ENCODE measurements around the gene MDFI.

MDFI gene

DNA sequence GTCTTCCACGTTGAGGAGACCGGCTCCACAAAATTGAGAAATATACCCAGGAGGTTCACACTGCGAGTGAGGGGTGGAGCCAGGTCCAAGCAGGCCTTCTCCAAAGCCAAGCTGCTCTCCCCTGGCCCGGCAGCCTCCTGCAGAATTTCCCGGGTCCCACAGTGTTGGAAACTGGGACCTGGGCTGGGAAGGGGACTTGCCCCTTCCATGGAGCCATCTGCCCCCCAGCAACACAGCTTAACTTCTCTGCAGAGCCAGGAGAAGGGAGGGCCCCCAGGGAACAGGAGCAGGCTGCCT is 35.4 kb downstream of the MDFI start:
- no peak for DNase-seq

DNA sequence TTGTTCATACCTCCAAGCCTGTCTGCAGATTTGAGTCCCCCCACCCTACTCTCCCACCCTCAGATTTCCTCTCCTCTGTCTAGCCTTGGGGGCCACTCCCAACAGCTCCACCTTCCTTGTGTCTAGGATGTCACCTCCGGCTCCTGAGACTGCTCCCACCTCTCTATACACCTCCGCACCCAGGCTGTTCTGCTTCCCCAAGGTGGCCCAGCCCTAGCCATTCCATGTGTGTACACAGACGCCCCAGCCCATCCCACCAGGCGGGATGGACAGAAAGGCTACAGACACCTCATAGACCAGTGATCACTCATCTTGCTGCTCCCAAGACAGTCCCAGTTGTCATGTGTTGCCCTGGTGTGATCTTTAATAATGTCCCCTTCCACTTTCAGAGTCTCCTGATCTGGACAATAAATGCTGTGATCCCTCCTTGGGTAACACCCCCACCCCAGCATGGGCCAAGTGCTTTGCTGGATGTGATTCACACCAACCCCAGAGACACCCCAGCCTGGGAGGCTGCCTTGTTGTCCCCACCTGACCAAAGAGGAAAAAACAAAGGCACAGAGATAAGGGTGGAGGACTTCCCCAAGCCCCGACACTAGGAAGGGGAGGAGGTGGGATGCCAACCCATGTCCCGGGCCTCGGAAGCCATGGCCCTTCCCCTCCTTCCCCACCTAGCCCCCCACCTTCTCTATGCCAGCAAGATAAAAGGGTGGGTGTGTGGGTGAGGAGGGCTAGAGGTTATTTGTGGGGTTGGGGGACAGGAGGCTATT is 36.1 kb downstream of the MDFI start:
- DNase-seq = no peak

DNA sequence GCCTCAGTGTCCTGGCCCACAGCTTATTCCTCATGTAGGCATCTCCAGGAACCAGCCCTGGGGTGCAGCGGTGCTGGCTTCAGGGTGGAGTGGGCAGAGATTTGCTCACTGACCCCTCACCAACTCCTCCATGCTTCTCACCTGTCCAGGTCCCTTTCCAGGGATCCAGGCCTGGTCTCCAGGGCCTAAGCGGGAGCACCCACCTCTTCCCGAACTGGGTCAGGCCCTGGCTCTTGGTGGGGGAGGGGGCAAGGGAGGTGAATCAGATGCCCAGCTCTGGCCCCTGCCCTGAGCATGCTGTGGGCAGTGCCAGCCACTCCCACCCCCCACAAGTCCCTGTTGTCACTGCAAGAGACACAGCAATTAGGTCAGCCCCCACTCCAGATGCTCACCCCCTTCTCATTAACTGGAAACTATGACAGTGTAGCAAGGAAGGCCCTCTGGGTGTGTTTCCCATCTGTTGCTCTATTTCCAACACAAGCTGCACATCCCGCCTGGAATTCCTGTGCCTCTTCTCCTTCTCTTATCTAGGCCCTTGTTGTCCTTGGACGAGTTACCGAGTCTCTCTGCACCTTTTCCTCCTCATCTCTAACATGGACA is 37.0 kb downstream of the MDFI start:
- no peak for DNase-seq

DNA sequence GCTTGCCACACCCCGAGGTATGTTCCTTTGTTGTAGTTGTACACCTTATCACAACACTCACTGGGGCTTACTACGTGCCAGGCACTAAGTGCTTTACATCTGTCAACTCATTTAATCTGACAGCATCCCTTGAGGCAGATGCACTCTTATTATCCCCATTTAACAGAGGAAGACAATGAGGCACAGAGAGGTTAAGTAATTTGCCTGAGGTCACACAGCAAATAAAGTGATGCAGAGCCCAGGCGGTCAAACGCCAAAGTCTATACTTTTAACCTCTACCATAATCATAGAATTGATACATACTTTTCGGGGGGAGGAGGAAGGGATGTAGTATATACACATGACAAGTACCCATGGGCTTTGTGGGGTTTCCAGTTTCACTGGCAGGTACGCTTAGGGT is 37.7 kb downstream of the MDFI start:
- DNase-seq = no peak

DNA sequence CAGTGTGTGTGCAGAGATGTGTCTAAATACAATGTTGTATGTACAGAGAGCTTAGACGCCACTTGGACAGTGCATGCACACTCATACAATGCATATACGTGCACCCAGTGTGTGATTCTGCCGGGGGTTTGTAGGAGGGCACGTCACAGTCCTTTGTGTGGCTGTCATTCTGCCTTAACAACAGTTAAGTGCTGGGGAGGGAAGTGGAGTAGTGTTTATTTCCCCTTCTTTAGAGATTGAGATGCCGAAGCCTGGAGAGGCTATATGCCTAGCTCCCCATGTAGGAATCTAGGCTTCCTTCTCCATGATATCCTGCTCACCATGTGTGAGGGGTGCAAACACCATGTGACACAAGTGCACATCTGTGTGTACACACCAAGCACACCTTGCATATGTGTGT is 38.2 kb downstream of the MDFI start:
- DNase-seq = no peak

DNA sequence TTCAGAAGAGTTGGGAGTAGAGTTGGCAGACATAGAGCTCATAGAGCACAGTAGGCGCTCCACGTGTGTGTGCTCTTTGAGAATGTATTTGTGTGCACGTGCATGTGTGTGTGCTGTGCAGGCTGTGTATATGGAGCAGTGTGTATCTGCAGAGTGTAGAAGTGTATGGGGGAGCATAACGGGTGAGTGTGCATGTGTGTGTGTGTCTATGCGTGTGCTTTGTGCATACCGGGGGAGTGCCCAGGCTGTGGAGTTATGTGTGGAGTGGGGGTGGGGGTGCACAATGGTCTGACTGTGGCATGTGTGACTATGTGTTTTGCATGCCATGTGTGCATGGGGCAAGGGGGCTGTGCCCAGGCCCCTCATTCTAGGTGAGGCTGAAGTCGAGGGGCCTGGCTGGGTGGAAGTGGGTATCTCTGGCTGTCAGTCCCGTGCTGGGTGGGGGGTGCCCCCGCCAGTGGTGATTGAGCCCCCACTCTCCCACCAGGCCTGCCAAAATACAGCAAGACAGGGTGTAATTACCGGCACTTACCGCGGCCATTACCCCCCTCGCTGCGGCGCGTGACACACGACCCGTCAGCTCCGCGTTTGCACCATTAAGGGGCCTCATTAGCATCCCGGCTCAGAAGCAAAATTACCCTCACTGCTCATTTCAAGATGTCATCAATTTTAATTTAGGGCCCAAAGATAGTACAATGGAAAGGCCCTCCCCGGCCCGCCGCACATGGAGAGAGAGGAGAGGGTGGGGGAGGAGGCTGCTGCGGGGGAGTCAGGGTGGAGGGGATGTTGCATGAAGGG is 39.1 kb downstream of the MDFI start:
- no peak for DNase-seq

DNA sequence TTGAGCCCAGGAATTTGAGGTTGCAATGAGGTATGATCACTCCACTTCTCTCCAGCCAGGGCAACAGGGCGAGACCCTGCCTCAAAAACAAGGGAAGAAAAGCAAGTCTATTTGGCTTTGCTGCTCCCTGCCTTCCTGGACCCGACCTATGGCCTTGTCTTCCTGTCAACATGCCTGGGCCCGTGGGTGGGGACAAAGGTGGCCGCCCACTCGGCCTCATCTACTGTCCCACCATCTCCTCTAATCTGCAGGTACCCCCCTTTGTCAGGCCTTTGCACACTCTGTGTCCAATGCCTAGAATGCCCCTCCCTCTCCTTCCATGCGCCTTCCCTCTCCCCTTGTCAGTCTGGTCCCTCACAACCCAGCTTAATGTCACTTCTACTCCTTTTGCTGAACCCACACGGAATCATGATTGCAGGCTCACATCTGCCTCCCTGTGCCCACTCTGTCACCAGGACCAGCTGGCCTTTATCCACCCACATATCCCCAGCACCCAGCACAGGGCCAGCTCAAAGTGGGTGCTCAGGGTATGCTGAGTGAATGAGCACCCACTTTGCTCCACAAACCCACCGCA is 40.3 kb downstream of the MDFI start:
- DNase-seq = no peak

DNA sequence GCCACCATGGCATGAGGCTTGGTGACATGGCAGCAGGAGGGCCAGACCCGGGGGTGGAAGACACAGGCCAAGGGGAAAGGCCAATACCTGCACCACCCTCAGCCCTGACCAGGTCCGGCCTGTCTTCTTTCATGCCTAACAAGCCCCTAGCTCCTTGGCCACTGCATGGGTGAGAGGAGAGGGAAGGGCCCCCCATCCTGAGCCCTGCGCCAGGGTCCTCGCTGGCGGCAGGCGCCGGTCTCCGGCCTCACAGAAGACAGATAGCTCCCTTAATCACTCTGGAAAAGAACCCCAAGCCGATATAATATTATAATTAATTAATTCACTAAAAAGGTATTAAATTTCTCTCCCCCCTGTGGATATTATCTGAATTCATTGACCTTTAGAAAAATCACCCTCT is 41.4 kb downstream of the MDFI start:
- no peak for DNase-seq

DNA sequence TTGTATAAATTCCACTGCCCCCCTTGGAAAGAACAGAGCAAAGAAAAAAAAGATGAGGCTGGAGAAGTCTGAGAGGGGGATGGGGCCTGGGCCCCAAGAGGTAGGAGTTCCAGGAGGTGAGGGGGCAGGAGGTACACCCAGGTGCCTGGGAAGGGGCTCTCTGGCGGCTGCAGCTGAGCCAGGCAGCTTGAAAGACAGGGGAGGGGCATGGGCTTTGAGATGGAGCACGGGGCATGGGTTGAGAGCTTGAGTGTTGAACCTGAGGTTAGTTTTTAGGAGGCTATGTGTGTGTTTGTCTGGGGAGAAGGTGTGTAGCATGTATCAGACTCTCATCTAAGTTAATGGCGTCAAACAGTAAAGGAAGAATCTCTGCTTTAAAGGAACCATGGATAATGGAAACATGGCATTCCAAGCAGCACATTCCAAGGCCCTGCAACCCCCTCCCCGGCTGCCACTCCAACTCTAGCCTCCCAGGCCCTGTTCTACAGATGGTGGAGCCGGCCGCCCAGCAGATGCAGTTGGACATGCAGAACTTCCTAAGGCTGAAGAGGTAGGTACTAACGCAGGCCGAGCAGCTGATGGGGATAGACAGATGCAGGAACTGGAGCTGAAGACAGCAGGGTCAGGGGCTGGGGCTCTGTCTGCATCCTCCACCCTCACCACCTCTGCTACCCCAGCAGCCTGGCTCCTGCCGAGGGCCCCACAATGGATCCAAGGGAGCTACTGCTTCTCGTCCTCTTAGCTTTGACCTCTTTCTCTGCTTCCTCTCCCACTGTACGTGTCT is 42.1 kb downstream of the MDFI start:
- no peak for DNase-seq

DNA sequence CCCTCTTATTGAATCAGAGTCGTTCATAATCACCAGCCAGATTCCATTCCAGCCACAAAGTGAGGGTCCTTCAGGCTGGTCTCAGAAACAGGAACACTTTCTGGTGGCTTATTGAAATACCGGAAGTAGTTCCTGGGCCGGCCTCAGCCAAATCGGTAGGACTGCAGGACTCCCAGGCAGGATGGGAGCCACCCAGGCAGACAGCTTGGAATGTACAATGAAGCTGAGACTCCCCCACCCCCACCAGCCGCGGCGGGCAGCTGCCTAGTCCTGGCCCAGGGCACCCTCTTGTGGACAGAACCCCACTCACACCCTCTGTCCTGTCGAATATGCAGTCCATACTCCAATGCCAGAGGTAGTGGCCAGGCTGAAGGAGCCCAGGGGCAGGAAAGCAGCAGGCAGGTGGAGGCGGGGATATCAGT is 43.8 kb downstream of the MDFI start:
- peak; percentile 93 for DNase-seq

DNA sequence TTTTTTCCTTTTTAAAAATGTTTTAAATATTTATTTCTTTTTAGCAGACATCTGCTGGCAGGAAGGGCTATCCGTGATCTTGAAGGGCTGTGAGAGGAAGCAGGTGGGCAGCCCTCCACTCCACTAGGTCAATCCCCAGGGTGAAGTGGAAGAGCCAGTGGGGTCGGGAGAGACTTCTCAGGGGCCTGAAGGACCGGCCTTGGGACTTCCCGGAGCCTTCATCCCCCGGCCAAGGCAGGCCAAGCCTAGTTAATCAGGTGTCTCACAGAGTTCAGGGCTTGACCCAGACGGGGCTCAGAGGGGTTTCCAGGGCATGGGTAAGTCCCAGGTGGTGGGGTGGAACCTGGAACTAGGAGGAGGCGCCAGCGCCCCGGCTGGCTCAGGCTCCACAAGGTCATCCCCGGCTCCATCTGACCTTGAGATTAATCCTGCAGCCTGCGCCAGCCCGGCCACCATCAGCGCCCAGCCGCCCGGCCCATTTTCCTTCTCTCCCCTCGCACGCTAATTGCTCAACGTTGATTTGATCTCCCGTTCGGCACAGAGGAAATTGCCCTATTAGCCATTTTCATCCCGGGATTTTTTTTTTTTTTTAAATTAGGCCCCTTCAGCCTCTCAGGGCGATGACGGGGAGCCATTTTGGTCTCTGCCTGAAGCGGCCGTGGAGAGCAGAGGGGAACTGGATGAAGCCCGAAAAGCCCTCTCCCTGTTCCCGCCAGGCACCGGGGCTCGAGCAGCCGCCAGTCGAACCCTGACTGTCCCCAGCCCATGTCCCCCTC is 44.4 kb downstream of the MDFI start:
- DNase-seq = no peak

DNA sequence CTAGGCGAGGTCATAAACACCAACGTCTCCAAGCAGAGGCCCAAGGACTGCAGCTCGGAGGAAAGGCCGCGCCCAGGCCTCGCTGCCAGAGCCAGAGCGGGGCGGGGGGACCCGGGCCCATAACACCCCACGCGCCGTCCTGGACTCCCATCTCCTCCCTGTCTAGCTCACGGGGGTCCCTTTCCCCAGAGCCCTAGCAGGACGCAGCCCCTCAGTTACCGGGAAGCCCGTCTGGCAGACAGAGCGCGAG is 44.9 kb downstream of the MDFI start:
- no peak for DNase-seq

DNA sequence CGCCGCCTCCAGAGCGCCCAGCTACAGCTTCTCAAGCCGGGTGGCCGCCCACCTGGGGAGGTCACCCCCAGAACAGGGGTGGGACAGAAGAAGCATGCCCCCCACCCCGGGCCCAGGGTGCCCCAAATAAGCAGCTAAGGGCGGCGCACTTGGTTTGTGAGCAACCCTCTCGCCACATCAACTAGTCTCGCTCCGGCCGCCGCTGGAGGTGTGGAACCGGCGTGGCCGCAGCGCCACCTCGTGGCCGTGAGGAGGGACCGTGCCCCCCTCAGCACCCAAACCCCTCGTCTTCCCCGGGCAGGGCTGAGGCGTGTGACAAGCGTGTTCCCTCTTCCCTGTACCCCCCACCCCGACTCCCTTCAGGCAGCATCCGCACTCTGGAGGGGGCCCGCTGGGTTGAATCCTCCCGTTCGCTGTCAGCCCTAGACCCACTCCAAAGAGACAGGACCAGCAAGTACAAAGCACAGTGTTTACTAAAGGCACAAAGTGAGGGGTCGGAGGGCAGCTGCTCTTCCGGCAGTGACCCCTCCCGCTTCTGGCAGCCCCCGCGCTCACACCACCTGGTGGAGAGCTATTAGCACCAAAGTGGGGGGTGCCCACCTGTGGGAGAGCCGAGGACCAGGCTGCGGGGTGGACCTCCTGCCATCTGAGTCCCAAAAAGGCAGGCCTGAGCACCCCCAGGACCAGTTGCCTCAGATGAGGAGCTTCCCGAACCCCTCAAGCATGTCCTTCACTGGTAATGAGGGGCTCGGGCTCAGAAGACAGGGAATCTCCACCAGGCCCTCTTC is 45.4 kb downstream of the MDFI start:
- peak; percentile 71 for DNase-seq

DNA sequence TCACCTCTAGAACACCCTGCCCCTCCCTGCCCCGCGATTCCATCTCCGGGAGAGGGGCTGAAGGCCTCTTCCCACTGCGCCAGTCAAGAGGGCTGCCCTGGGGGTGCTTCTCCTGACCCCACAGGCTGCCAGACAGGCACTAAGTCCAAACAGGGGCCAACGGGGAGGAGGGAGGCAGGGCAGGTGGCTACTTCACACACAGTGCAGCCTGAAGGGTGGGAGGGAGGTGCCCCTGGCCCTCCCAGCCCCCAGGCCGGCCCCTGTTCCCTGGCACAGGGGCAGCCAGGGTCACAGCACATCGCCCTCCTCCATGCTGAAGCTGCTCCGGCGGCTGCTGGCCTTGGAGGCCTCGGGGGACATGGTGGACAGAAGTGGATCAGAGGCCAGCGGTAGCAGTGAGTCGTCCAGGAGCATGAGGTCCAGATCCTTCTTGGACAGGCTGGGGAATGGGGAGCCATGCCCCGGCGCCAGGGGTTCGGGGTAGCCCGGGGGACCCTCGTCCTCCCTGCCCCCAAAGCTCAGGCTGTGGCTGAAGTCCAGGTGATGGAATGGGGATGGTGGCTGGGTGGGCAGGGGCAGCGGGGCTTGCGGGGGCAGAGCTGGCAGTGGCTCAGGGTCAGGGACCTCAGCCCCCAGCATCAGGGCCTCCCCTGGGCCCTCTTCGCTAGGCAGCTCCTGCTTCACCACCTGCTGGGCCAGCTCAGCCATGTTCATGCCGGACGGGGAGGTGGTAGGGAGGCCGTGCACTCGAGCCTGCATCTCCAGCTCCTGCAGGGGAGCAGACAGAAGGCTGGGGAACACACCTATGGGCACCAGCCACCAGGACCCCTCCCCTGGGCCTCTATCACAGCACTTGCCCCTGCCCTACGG is 46.3 kb downstream of the MDFI start:
- DNase-seq = no peak

DNA sequence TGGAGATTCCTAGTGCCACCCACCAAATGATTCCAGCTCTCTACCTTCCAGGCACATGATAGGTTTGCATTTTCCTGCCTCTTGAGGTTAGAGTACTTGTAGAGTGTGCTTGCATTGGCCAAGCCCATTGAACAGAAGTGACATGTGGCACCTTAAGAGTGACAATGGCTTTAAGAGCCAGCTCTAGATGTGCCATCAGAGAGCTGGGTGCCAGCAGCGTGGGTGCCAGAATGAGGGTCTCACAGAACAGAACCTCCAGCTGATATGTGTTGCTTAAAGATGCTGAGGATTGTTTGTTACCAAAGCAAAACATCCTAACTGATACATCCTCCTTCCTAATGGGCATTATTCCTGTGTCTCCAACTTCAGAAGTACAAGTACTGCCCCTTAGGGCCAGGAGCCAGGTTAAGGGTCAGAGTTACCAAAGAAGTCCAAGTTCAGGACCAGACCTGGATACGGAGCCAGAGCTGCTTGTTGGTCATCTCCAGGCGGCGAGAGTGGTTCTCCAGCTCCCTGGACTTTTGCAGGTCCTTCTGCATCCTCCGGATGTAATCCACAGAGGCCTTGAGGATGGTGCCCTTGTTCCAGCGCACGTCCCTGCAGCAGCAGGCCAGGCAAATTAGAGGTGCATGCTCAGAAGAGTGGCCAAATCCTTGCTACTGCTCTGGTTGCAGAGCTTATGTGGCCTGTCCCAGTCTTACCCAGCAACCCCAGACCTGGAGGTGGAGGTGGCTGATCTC is 47.5 kb downstream of the MDFI start:
- no peak for DNase-seq

DNA sequence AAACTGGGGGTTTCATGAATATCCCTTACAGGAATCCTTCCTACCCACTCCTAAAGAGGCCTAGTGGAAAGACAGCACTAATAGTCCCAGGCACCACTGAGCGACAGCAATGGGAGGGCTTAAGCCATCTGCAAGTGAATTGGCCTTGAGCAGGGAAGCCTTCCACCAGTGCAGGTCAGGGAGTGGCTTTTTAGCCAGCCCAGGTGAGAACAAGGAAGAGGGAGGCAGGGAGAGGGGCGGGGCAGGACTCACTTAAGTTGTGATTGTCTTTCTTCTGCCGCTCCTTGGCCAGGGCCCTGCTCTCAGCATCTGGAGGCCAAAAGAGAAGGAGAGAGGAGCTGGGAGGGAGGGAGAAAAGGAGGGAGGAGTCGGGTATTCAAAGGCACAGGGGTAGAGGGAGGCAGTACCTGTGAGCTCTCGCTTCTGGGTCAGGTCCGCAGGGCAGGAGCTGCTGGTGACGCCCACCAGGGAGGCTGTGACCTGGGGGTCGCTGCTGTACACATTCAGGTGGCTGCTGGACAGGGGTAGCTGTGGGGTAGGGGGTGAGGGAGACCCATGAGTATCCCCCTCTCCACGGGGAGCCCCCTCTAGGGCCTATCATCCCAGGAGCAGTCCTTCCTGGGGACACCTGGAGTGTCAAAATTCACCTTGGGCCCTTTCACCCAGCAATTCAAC is 49.4 kb downstream of the MDFI start:
- no peak for DNase-seq

DNA sequence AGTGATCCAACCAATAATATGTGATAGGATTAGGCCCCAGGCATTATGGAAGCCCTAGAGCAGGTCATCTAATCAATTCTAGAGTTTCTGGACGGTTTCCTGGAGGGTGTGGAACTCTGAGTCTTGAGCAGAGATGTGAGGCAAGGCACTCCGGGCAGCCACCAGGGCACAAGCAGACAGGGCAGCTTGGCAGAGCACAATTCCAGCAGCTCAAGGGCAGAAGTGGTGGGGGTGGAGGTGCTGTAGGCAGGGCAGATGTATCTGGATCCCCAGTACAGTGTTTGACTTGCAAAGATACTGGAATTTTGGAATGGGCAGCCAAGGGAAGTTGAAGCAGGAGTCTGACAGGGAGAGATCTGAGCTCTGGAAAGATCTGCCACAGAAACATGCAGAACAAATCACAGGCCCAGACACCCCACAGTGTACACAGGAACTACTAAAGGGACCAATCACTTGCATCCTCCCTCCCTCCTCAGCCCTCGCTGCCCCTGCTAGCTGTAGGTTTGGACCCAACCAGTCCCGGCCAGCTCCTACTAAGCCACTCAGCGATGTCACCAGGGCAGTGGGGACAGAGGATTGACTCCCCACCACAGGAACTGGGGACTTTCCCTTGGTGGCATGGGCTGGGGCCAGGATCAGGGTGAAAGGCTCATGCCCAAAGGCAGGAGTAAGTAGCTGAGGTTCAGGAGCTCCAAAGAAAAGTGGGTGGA is 50.1 kb downstream of the MDFI start:
- no peak for DNase-seq

Data from fibroblast of skin of abdomen (primary cell).